HG02763 (cell line): ENCODE measurements around the gene TMTC1.
A peak's percentile ranks its signal among the peaks of the same experiment; 100 is the strongest.

Experiments
- ATAC-seq: cut with Tn5 transposase; IDR thresholded peaks from one replicate; pipeline ENCODE4 v1.9.1; 2021; ENCODE audit warnings: mild to moderate bottlenecking, moderate library complexity; ENCODE audit not compliant: unreplicated experiment

TMTC1 gene

GRCh38 chr12:29547151-29547632 lies 236.6 kb downstream of the TMTC1 start:
- ATAC-seq, result no peak

- ATAC-seq, result no peak
These were observed 237.7 kb downstream of the TMTC1 start for GRCh38 chr12:29546000-29546399.

- peak; percentile 75 for ATAC-seq
These were observed 238.7 kb downstream of the TMTC1 start for GRCh38 chr12:29545102-29545467.

- peak; percentile 24 for ATAC-seq
These were observed 239.2 kb downstream of the TMTC1 start for GRCh38 chr12:29544428-29545101.

- no peak for ATAC-seq
These were observed 240.7 kb downstream of the TMTC1 start for GRCh38 chr12:29543036-29543435.

GRCh38 chr12:29537298-29537697 lies 246.4 kb downstream of the TMTC1 start:
- ATAC-seq, result no peak

GRCh38 chr12:29534935-29535334 lies 248.8 kb downstream of the TMTC1 start:
- ATAC-seq, result no peak

- no peak for ATAC-seq
These were observed 249.8 kb downstream of the TMTC1 start for GRCh38 chr12:29533815-29534489.

GRCh38 chr12:29531471-29531870 lies 252.3 kb downstream of the TMTC1 start:
- no peak for ATAC-seq

GRCh38 chr12:29530436-29530835 lies 253.3 kb downstream of the TMTC1 start:
- no peak for ATAC-seq

- no peak for ATAC-seq
These were observed 255.6 kb downstream of the TMTC1 start for GRCh38 chr12:29528161-29528560.

GRCh38 chr12:29521951-29522350 lies 261.8 kb downstream of the TMTC1 start:
- no peak for ATAC-seq

- no peak for ATAC-seq
These were observed 264.1 kb downstream of the TMTC1 start for GRCh38 chr12:29519585-29520182.

- no peak for ATAC-seq
These were observed 265.3 kb downstream of the TMTC1 start for GRCh38 chr12:29518407-29518806.

- no peak for ATAC-seq
These were observed 266.5 kb downstream of the TMTC1 start for GRCh38 chr12:29517264-29517663.

GRCh38 chr12:29516431-29516875 lies 267.3 kb downstream of the TMTC1 start:
- ATAC-seq, result no peak

- no peak for ATAC-seq
These were observed 273.1 kb downstream of the TMTC1 start for GRCh38 chr12:29510591-29511185.

GRCh38 chr12:29509503-29509902 lies 274.2 kb downstream of the TMTC1 start:
- no peak for ATAC-seq

GRCh38 chr12:29508949-29509348 lies 274.8 kb downstream of the TMTC1 start:
- ATAC-seq, result no peak

GRCh38 chr12:29505122-29505521 lies 278.6 kb downstream of the TMTC1 start:
- ATAC-seq, result no peak

- ATAC-seq, result no peak
These were observed 280.5 kb downstream of the TMTC1 start for GRCh38 chr12:29503283-29503682.

GRCh38 chr12:29499235-29499634 lies 284.5 kb downstream of the TMTC1 start:
- ATAC-seq, result no peak
